H1 (cell line): ENCODE data around the gene INTS15. TPM values are rescaled to one million over a fixed set of nuclear protein-coding genes. Genes with fewer than 3 reads are reported as not detected.

Experiments used
- CTCF ChIA-PET: fragments of 300-600 bp; sonication (Branson Sonifier 250); formaldehyde crosslinking; loops from one replicate; lab custom pipeline; 2021; ENCODE audit not compliant: partially characterized antibody; lab: Charles Lee
- POLR2A ChIA-PET: fragments of 300-600 bp; sonication (Branson Sonifier 250); formaldehyde crosslinking; loops from one replicate; lab custom pipeline; 2021; ENCODE audit warnings: inconsistent platforms; ENCODE audit not compliant: partially characterized antibody; lab: Charles Lee
- DNase-seq, 2 experiments: peaks; one replicate each; pipeline versions ENCODE4 v3.0.0 to v3.0.0-alpha.2; 2010 to 2022; ENCODE audit warnings: low spot score in 2 of 2, low read depth in 1 of 2, mixed read lengths in 1 of 2
- FAIRE-seq: peaks from 2 replicates; lab custom pipeline; 2011; peaks lifted over from hg19 to GRCh38; lab: Jason Lieb, UNC
- H2AFZ ChIP-seq: 2 replicates; pipeline ENCODE4 v1.8.1; 2012; ENCODE audit warnings: low read length, inconsistent platforms
- H2AK5ac ChIP-seq: 2 replicates; pipeline ENCODE4 v1.6.1; 2013; ENCODE audit warnings: low read depth, low read length
- H2BK120ac ChIP-seq: replicated peaks from 2 replicates; pipeline ENCODE3; 2013; ENCODE audit warnings: low read depth, low read length, inconsistent platforms
- H2BK12ac ChIP-seq: 2 replicates; pipeline ENCODE4 v1.6.1; 2013; ENCODE audit warnings: low read depth, low read length
- H2BK15ac ChIP-seq: 2 replicates; pipeline ENCODE4 v1.6.1; 2013; ENCODE audit warnings: low read length
- H2BK20ac ChIP-seq: 2 replicates; pipeline ENCODE4 v1.6.1; 2013; ENCODE audit warnings: low read length
- H2BK5ac ChIP-seq: 2 replicates; pipeline ENCODE4 v1.6.1; 2013; ENCODE audit warnings: low read depth, low read length
- H3K14ac ChIP-seq: 2 replicates; pipeline ENCODE4 v1.6.1; 2013; ENCODE audit warnings: inconsistent platforms; ENCODE audit not compliant: insufficient read length
- H3K18ac ChIP-seq: 2 replicates; pipeline ENCODE4 v1.6.1; 2013; ENCODE audit warnings: low read length; ENCODE audit errors: extremely low read depth
- H3K23ac ChIP-seq: 2 replicates; pipeline ENCODE4 v1.6.1; 2013; ENCODE audit warnings: inconsistent platforms; ENCODE audit not compliant: insufficient read length
- H3K23me2 ChIP-seq: 2 replicates; pipeline ENCODE4 v1.6.1; 2013; ENCODE audit warnings: low read depth, low read length
- H3K27ac ChIP-seq: 2 replicates; pipeline ENCODE4 v1.6.1; 2011; ENCODE audit warnings: low read depth, low read length, inconsistent platforms
- H3K27me3 ChIP-seq, 4 experiments: replicated peaks in 1 of 4; 1 replicate in 1 of 4; 2 replicates in 3 of 4; pipeline versions ENCODE4 v1.6.1 to v1.8.1; 2011 to 2013; ENCODE audit warnings: low read length in 3 of 4, mild to moderate bottlenecking in 3 of 4, inconsistent platforms in 2 of 4, mixed read lengths in 2 of 4, moderate library complexity in 1 of 4; ENCODE audit not compliant: control insufficient read depth in 3 of 4, insufficient read depth in 3 of 4; ENCODE audit errors: extremely low read depth in 1 of 4
- H3K36me3 ChIP-seq, 4 experiments: 2 replicates each; pipeline versions ENCODE4 v1.6.1 to v1.8.1; 2011 to 2013; ENCODE audit warnings: mild to moderate bottlenecking in 4 of 4, low read length in 3 of 4, moderate library complexity in 2 of 4, control low read depth in 1 of 4, inconsistent platforms in 1 of 4; ENCODE audit not compliant: insufficient read depth in 4 of 4, control insufficient read depth in 2 of 4
- H3K4ac ChIP-seq: replicated peaks from 2 replicates; pipeline ENCODE3; 2013; ENCODE audit warnings: low read length, low read depth, mixed read lengths, inconsistent platforms; ENCODE audit not compliant: insufficient read length
- H3K4me1 ChIP-seq, 4 experiments: replicated peaks in 1 of 4; 1 replicate in 1 of 4; 2 replicates in 3 of 4; pipeline versions ENCODE4 v1.6.1 to v1.8.1; 2011 to 2013; ENCODE audit warnings: low read length in 3 of 4, inconsistent platforms in 2 of 4, mixed read lengths in 1 of 4; ENCODE audit not compliant: insufficient read depth in 4 of 4, control insufficient read depth in 3 of 4
- H3K4me2 ChIP-seq, 2 experiments: 2 replicates each; pipeline versions ENCODE4 v1.6.1 to v1.8.1; 2011 to 2013; ENCODE audit warnings: low read depth in 2 of 2, low read length in 2 of 2, control low read depth in 1 of 2, inconsistent platforms in 1 of 2, mild to moderate bottlenecking in 1 of 2; ENCODE audit not compliant: insufficient read depth in 1 of 2
- H3K4me3 ChIP-seq, 4 experiments: fragments of 200-600, 300-600 bp in 1 of 4; sonication (generic), shearing (Covaris generic), sonication (Bioruptor Twin) in 1 of 4; 2 replicates each; pipeline versions ENCODE4 v1.5.1 to v1.8.1; 2011 to 2016; ENCODE audit warnings: low read length in 4 of 4, low read depth in 3 of 4, control low read depth in 2 of 4, inconsistent platforms in 2 of 4, mild to moderate bottlenecking in 2 of 4, mixed read lengths in 1 of 4, moderate library complexity in 1 of 4; ENCODE audit not compliant: insufficient read depth in 2 of 4; ENCODE audit errors: extremely low read depth in 1 of 4
- H3K56ac ChIP-seq: replicated peaks from 2 replicates; pipeline ENCODE3; 2013; ENCODE audit warnings: low read depth, mild to moderate bottlenecking, mixed read lengths, low read length, inconsistent platforms; ENCODE audit not compliant: insufficient read length
- H3K79me1 ChIP-seq: 2 replicates; pipeline ENCODE4 v1.6.1; 2013; ENCODE audit warnings: low read depth, low read length, control low read depth
- H3K79me2 ChIP-seq, 2 experiments: 2 replicates each; pipeline versions ENCODE4 v1.6.1 to v1.8.1; 2012 to 2013; ENCODE audit warnings: low read length in 2 of 2, mild to moderate bottlenecking in 2 of 2, inconsistent platforms in 1 of 2; ENCODE audit not compliant: insufficient read depth in 2 of 2, control insufficient read depth in 1 of 2
- H3K9ac ChIP-seq, 4 experiments: replicated peaks in 1 of 4; 1 replicate in 1 of 4; 2 replicates in 3 of 4; pipeline versions ENCODE4 v1.6.1 to v1.8.1; 2011 to 2013; ENCODE audit warnings: low read depth in 3 of 4, low read length in 3 of 4, control low read depth in 2 of 4, mild to moderate bottlenecking in 2 of 4, moderate library complexity in 2 of 4, inconsistent platforms in 1 of 4; ENCODE audit errors: extremely low read depth in 1 of 4
- H3K9me3 ChIP-seq, 2 experiments: 2 replicates each; pipeline versions ENCODE4 v1.6.1 to v1.8.1; 2012 to 2013; ENCODE audit warnings: mild to moderate bottlenecking in 2 of 2, moderate library complexity in 2 of 2, control low read depth in 1 of 2, inconsistent platforms in 1 of 2, low read depth in 1 of 2, low read length in 1 of 2, mixed read lengths in 1 of 2; ENCODE audit not compliant: insufficient read depth in 2 of 2
- H4K20me1 ChIP-seq, 2 experiments: replicated peaks in 1 of 2; 2 replicates each; pipeline versions ENCODE3 to v1.8.1; 2011 to 2013; ENCODE audit warnings: inconsistent platforms in 2 of 2, low read length in 2 of 2, mild to moderate bottlenecking in 1 of 2; ENCODE audit not compliant: insufficient read depth in 2 of 2, control insufficient read depth in 1 of 2
- H4K5ac ChIP-seq: 2 replicates; pipeline ENCODE4 v1.6.1; 2013; ENCODE audit warnings: low read length, low read depth, mixed read lengths, inconsistent platforms; ENCODE audit not compliant: insufficient read length
- H4K8ac ChIP-seq: 2 replicates; pipeline ENCODE4 v1.8.0; 2013; ENCODE audit warnings: mild to moderate bottlenecking, moderate library complexity, low read length, inconsistent platforms; ENCODE audit not compliant: insufficient read depth; ENCODE audit errors: extremely low read depth
- H4K91ac ChIP-seq: replicated peaks from 2 replicates; pipeline ENCODE3; 2013; ENCODE audit warnings: low read length, mixed read lengths, inconsistent platforms; ENCODE audit not compliant: insufficient read length
- BRCA1 ChIP-seq: IDR thresholded peaks from 2 replicates; pipeline ENCODE4 v1.6.1; 2012; ENCODE audit warnings: low read depth, low read length, improper control_type of control experiment
- CBX8 ChIP-seq: fragments of 300-800, 300-1000 bp; sonication (generic); IDR thresholded peaks from 2 replicates; pipeline ENCODE4 v1.7.1; 2016; ENCODE audit warnings: low read depth, low read length, borderline replicate concordance
- CREB1 ChIP-seq: IDR thresholded peaks from 2 replicates; pipeline ENCODE4 v1.6.1; 2012; ENCODE audit warnings: inconsistent platforms
- CTCF ChIP-seq, 3 experiments: IDR thresholded peaks; 1 replicate in 2 of 3; 2 replicates in 1 of 3; pipeline versions ENCODE4 v1.5.1 to v1.6.1; 2011; ENCODE audit warnings: low read length in 3 of 3, mild to moderate bottlenecking in 3 of 3, inconsistent platforms in 2 of 3, low read depth in 1 of 3, moderate library complexity in 1 of 3; ENCODE audit not compliant: insufficient read depth in 1 of 3; ENCODE audit errors: control extremely low read depth in 1 of 3
- JUND ChIP-seq: IDR thresholded peaks from 2 replicates; pipeline ENCODE4 v1.6.1; 2011; ENCODE audit warnings: mild to moderate bottlenecking, improper control_type of control experiment, low read length
- POLR2A ChIP-seq, 2 experiments: IDR thresholded peaks; 1 replicate in 1 of 2; 2 replicates in 1 of 2; pipeline ENCODE4 v1.6.1; 2011; ENCODE audit warnings: low read depth in 2 of 2, low read length in 2 of 2, mild to moderate bottlenecking in 2 of 2; ENCODE audit errors: control extremely low read depth in 1 of 2
- RBBP5 ChIP-seq: IDR thresholded peaks from 2 replicates; pipeline ENCODE4 v1.7.1; 2012; ENCODE audit warnings: low read depth, mild to moderate bottlenecking, inconsistent platforms, low read length, moderate library complexity, borderline replicate concordance
- RFX5 ChIP-seq: IDR thresholded peaks from 2 replicates; pipeline ENCODE4 v1.6.1; 2011; ENCODE audit warnings: low read depth, low read length, improper control_type of control experiment, borderline replicate concordance
- RXRA ChIP-seq: IDR thresholded peaks from 2 replicates; pipeline ENCODE4 v1.6.1; 2011; ENCODE audit warnings: low read depth, mild to moderate bottlenecking, low read length, moderate library complexity; ENCODE audit not compliant: insufficient read depth
- USF2 ChIP-seq: IDR thresholded peaks from 2 replicates; pipeline ENCODE4 v1.6.1; 2011; ENCODE audit warnings: low read length, improper control_type of control experiment
- WGBS, 2 experiments: shearing (Covaris generic) in 1 of 2; methylation state at CpG; one replicate each; pipeline versions ENCODE4 v1.1.6 to v1.1.7; 2013 to 2015; ENCODE audit warnings: low lambda C conversion rate in 2 of 2, mixed read lengths in 2 of 2, inconsistent platforms in 1 of 2, low coverage in 1 of 2, missing lambda C conversion rate in 1 of 2; ENCODE audit not compliant: insufficient replicate concordance in 2 of 2, insufficient coverage in 1 of 2, insufficient read length in 1 of 2; ENCODE audit errors: extremely low coverage in 1 of 2, missing lambda C conversion rate in 1 of 2; 5-methylcytosine and 5-hydroxymethylcytosine counted together
- polyA plus RNA-seq, 7 experiments: library from polyadenylated mRNA; depleted of rRNA in 3 of 7; stranded (reverse) in 5 of 7; unstranded in 2 of 7; fragments of >200 nt in 5 of 7; fragments of 200-250 nt in 2 of 7; gene quantifications; 1 replicate in 5 of 7; 2 replicates in 1 of 7; 4 replicates in 1 of 7; pipeline versions ENCODE4 v1.2.1 to v1.2.3, GENCODE V29; 2011 to 2013; ENCODE audit warnings: missing spikeins in 2 of 7, mixed read lengths in 2 of 7
- total RNA-seq: library from RNA; stranded (reverse); fragmentation: NEBNext Ultra II Directional; extraction: Animal tissue kit (Norgen Biotek cat#: 25700); gene quantifications from 2 replicates; pipeline ENCODE4 v1.2.1, GENCODE V29; 2021

Gene INTS15
- total and polyA plus RNA-seq, 2 of the 8 experiments (the other 6 are each of a cell fraction or from before 2014, with no cell fraction given), result 23.0 to 25.7 TPM

GRCh38 chr7:6650521-6651011, 60.7 kb downstream of the INTS15 start:
- Histone ChIP-seq H3K4me1 (no peaks in the 10 kb centered on the region), H3K14ac (no peak overlapping the region), H3K36me3 (peaks cover 0 to 30% (median 2%) of the 10 kb centered on the region in 4 experiments; a peak in 3 of 8 replicates), H2BK12ac (no peak overlapping the region), H3K9me3 (no peaks in the 10 kb centered on the region; a peak in 1 of 4 replicates), H3K23me2 (no peaks in the 10 kb centered on the region), H2AFZ (no peak overlapping the region), H2BK15ac (no peak overlapping the region), H3K18ac (no peak overlapping the region), H3K27me3 (no peaks in the 10 kb centered on the region; a peak in 1 of 7 replicates), H2BK120ac (no peak overlapping the region), H4K5ac (no peak overlapping the region), H4K20me1 (peaks cover 0 to 2% of the 10 kb centered on the region in 2 experiments), H3K9ac (no peak overlapping the region), H3K4me2 (no peak overlapping the region), H2AK5ac (no peak overlapping the region), H3K23ac (no peak overlapping the region), H4K8ac (no peak overlapping the region), H3K79me2 (no peaks in the 10 kb centered on the region), H2BK20ac (no peak overlapping the region), H3K4me3 (no peak overlapping the region), H4K91ac (no peak overlapping the region), H3K27ac (no peak overlapping the region), H2BK5ac (no peak overlapping the region), H3K56ac (no peak overlapping the region), H3K4ac (no peak overlapping the region), H3K79me1 (no peaks in the 10 kb centered on the region; the same call in 1 of the 2 replicates)
- 99% methylated on average over 12 of the region's 12 CpGs; no CpG with 5 or more reads in 1 of the 2 experiments for WGBS, 2 experiments
- ChIA-PET CTCF (interaction anchor here (0.6 to 0.8 kb wide), 2 partner anchors 9 to 58 kb away, joined by 3 to 4 read pairs; no protein-coding TSS in a partner anchor), POLR2A (interaction anchor here (1.5 kb wide), 1 partner anchor 9 kb away, joined by 7 read pairs; no protein-coding TSS in a partner anchor)
- DNase-seq (no peak), FAIRE-seq (no peak)
- TF ChIP-seq CBX8 (no peak), CTCF (IDR thresholded peaks at IDR 0.05; ENCODE audit: control extremely low read depth in 1 of 3, insufficient read depth in 1 of 3, low read depth in 1 of 3, low read length in 3 of 3) (no peak), POLR2A (IDR thresholded peaks at IDR 0.05; ENCODE audit: control extremely low read depth in 1 of 2, low read depth in 2 of 2, low read length in 2 of 2) (no peak), CREB1 (no peak), RBBP5 (no peak), JUND (no peak), USF2 (no peak), BRCA1 (no peak), RFX5 (no peak), RXRA (no peak)
